Measurements from ENCODE around the gene CDH13. TPM values are rescaled to one million over a fixed set of nuclear protein-coding genes. Genes with fewer than 3 reads are reported as not detected.

CDH13 gene
- total and polyA plus RNA-seq, 2 experiments from 2014 or later = 2.9 to 4.8 TPM

- Histone ChIP-seq H3K36me3 (no peaks in the 10 kb centered on the region), H3K9me3 (ENCODE audit: low read depth) (no peaks in the 10 kb centered on the region), H3K4me3 (no peak overlapping the region), H3K27me3 (no peaks in the 10 kb centered on the region), H3K4me1 (ENCODE audit: low read depth) (no peaks in the 10 kb centered on the region), H3K27ac (no peak overlapping the region)
- DNase-seq (ENCODE audit: low read depth in 1 of 2, low spot score in 1 of 2) = no peak
- TF ChIP-seq CTCF (IDR thresholded peaks at IDR 0.05; ENCODE audit: low read depth, low read length) = no peak
Measured at GRCh38 chr16:83021746-83022145, 395.0 kb downstream of the CDH13 start.

- TF ChIP-seq CTCF (IDR thresholded peaks at IDR 0.05; ENCODE audit: low read depth, low read length) = no peak
- no peak overlapping the region for H3K4me3 ChIP-seq
- no peaks in the 10 kb centered on the region for H3K36me3 ChIP-seq
- no peaks in the 10 kb centered on the region for H3K9me3 ChIP-seq (ENCODE audit: low read depth)
- no peak overlapping the region for H3K27ac ChIP-seq
- no peak for DNase-seq (ENCODE audit: low read depth in 1 of 2, low spot score in 1 of 2)
- H3K4me1 ChIP-seq (ENCODE audit: low read depth) = no peaks in the 10 kb centered on the region
- H3K27me3 ChIP-seq = no peaks in the 10 kb centered on the region
Measured at GRCh38 chr16:83023011-83023410, 396.2 kb downstream of the CDH13 start.

GRCh38 chr16:83023640-83024039, 396.9 kb downstream of the CDH13 start:
- Histone ChIP-seq H3K27ac (no peak overlapping the region), H3K4me3 (no peak overlapping the region), H3K9me3 (ENCODE audit: low read depth) (no peaks in the 10 kb centered on the region), H3K36me3 (no peaks in the 10 kb centered on the region), H3K27me3 (no peaks in the 10 kb centered on the region), H3K4me1 (ENCODE audit: low read depth) (no peaks in the 10 kb centered on the region)
- TF ChIP-seq CTCF (IDR thresholded peaks at IDR 0.05; ENCODE audit: low read depth, low read length) = no peak
- DNase-seq (ENCODE audit: low read depth in 1 of 2, low spot score in 1 of 2) = no peak

- Histone ChIP-seq H3K27ac (no peak overlapping the region), H3K4me1 (ENCODE audit: low read depth) (no peaks in the 10 kb centered on the region), H3K4me3 (no peak overlapping the region), H3K27me3 (no peaks in the 10 kb centered on the region), H3K36me3 (no peaks in the 10 kb centered on the region), H3K9me3 (ENCODE audit: low read depth) (no peaks in the 10 kb centered on the region)
- no peak for TF ChIP-seq CTCF (IDR thresholded peaks at IDR 0.05; ENCODE audit: low read depth, low read length)
- DNase-seq (ENCODE audit: low read depth in 1 of 2, low spot score in 1 of 2) = no peak
Measured at GRCh38 chr16:83027973-83028372, 401.2 kb downstream of the CDH13 start.

GRCh38 chr16:83029467-83029866, 402.7 kb downstream of the CDH13 start:
- Histone ChIP-seq H3K27ac (no peak overlapping the region), H3K4me3 (no peak overlapping the region), H3K36me3 (no peaks in the 10 kb centered on the region), H3K4me1 (ENCODE audit: low read depth) (no peaks in the 10 kb centered on the region), H3K27me3 (no peaks in the 10 kb centered on the region), H3K9me3 (ENCODE audit: low read depth) (no peaks in the 10 kb centered on the region)
- TF ChIP-seq CTCF (IDR thresholded peaks at IDR 0.05; ENCODE audit: low read depth, low read length) = no peak
- no peak for DNase-seq (ENCODE audit: low read depth in 1 of 2, low spot score in 1 of 2)

GRCh38 chr16:83031524-83031923, 404.8 kb downstream of the CDH13 start:
- Histone ChIP-seq H3K4me1 (ENCODE audit: low read depth) (no peaks in the 10 kb centered on the region), H3K27me3 (no peaks in the 10 kb centered on the region), H3K4me3 (no peak overlapping the region), H3K27ac (no peak overlapping the region), H3K9me3 (ENCODE audit: low read depth) (no peaks in the 10 kb centered on the region), H3K36me3 (no peaks in the 10 kb centered on the region)
- TF ChIP-seq CTCF (IDR thresholded peaks at IDR 0.05; ENCODE audit: low read depth, low read length) = no peak
- DNase-seq (ENCODE audit: low read depth in 1 of 2, low spot score in 1 of 2) = no peak

All from cardiac muscle cell (in vitro differentiated cells and primary cell).